Measurements from ENCODE around the gene MYZAP.

GRCh38 chr15:57614241-57614640 is 22.5 kb downstream of the MYZAP start:
- TF ChIP-seq CTCF (IDR thresholded peaks at IDR 0.05 in 2 of 3, conservative IDR thresholded peaks at IDR 0.05 in 1 of 3; ENCODE audit: control insufficient read depth in 2 of 3, extremely low read depth in 1 of 3, insufficient read depth in 1 of 3, low read depth in 3 of 3, low read length in 3 of 3) (no peak), ZSCAN29 (IDR thresholded peaks at IDR 0.05) (no peak)

Data from GM12878 (cell line).